H9 (cell line): Measurements from ENCODE around the gene CRLF2. TPM values are rescaled to one million over a fixed set of nuclear protein-coding genes. Genes with fewer than 3 reads are reported as not detected.
"Not testable (repeated sequence)": the region's sequence is repeated elsewhere in the genome, so short reads cannot be mapped to it uniquely, and the experiment has no call there.

ENCODE experiments used
- DNase-seq: peaks from one replicate; pipeline ENCODE4 v3.0.0-alpha.2; 2017
- H2AFZ ChIP-seq: one replicate; pipeline ENCODE4 v1.6.1; 2013; ENCODE audit warnings: mild to moderate bottlenecking, low read length, control low read depth, moderate library complexity
- H2AK5ac ChIP-seq: 2 replicates; pipeline ENCODE4 v1.6.1; 2013; ENCODE audit warnings: low read length, control low read depth, mixed read lengths; ENCODE audit not compliant: insufficient read length
- H2BK120ac ChIP-seq: one replicate; pipeline ENCODE4 v1.6.1; 2013; ENCODE audit warnings: low read depth, mild to moderate bottlenecking, low read length, control low read depth, inconsistent platforms; ENCODE audit not compliant: poor library complexity, severe bottlenecking
- H2BK12ac ChIP-seq: 2 replicates; pipeline ENCODE4 v1.6.1; 2013; ENCODE audit warnings: low read length, control low read depth, mixed read lengths, low read depth; ENCODE audit not compliant: insufficient read length
- H2BK15ac ChIP-seq: 2 replicates; pipeline ENCODE4 v1.6.1; 2013; ENCODE audit warnings: low read depth, low read length, control low read depth
- H2BK20ac ChIP-seq: one replicate; pipeline ENCODE4 v1.6.1; 2013; ENCODE audit warnings: low read depth, mild to moderate bottlenecking, low read length, control low read depth, inconsistent platforms; ENCODE audit not compliant: poor library complexity, severe bottlenecking
- H2BK5ac ChIP-seq: 2 replicates; pipeline ENCODE4 v1.6.1; 2013; ENCODE audit warnings: low read length, control low read depth, mixed read lengths; ENCODE audit not compliant: insufficient read length
- H3K14ac ChIP-seq: 2 replicates; pipeline ENCODE4 v1.6.1; 2013; ENCODE audit warnings: low read length, control low read depth; ENCODE audit not compliant: insufficient read depth
- H3K18ac ChIP-seq: 2 replicates; pipeline ENCODE4 v1.6.1; 2013; ENCODE audit warnings: low read depth, mild to moderate bottlenecking, mixed read lengths, low read length, control low read depth; ENCODE audit not compliant: insufficient read length
- H3K23ac ChIP-seq: 2 replicates; pipeline ENCODE4 v1.6.1; 2013; ENCODE audit warnings: low read length, control low read depth, mixed read lengths, low read depth; ENCODE audit not compliant: insufficient read length
- H3K23me2 ChIP-seq: 2 replicates; pipeline ENCODE4 v1.6.1; 2013; ENCODE audit warnings: low read depth, mild to moderate bottlenecking, mixed read lengths, low read length, control low read depth; ENCODE audit not compliant: insufficient read length, poor library complexity, severe bottlenecking
- H3K27ac ChIP-seq: 2 replicates; pipeline ENCODE4 v1.5.1; 2013; ENCODE audit warnings: low read length, control low read depth, mixed read lengths, low read depth; ENCODE audit not compliant: insufficient read length
- H3K27me3 ChIP-seq: 2 replicates; pipeline ENCODE4 v1.6.1; 2013; ENCODE audit warnings: low read length, control low read depth, inconsistent platforms; ENCODE audit not compliant: insufficient read depth
- H3K4ac ChIP-seq: 2 replicates; pipeline ENCODE4 v1.6.1; 2013; ENCODE audit warnings: low read depth, mild to moderate bottlenecking, control low read depth, inconsistent platforms, low read length, moderate library complexity
- H3K4me1 ChIP-seq: 2 replicates; pipeline ENCODE4 v1.6.1; 2013; ENCODE audit warnings: low read length, control low read depth, inconsistent platforms; ENCODE audit not compliant: insufficient read depth
- H3K4me2 ChIP-seq: 2 replicates; pipeline ENCODE4 v1.6.1; 2013; ENCODE audit warnings: low read length, control low read depth, mixed read lengths; ENCODE audit not compliant: insufficient read length, insufficient read depth
- H3K56ac ChIP-seq: 2 replicates; pipeline ENCODE4 v1.6.1; 2013; ENCODE audit warnings: low read depth, mild to moderate bottlenecking, mixed read lengths, low read length, control low read depth; ENCODE audit not compliant: insufficient read length
- H3K79me1 ChIP-seq: 2 replicates; pipeline ENCODE4 v1.6.1; 2013; ENCODE audit warnings: low read depth, mild to moderate bottlenecking, moderate library complexity, low read length, control low read depth, inconsistent platforms; ENCODE audit not compliant: insufficient read depth, poor library complexity, severe bottlenecking
- H3K79me2 ChIP-seq: 2 replicates; pipeline ENCODE4 v1.6.1; 2013; ENCODE audit warnings: low read length, control low read depth, inconsistent platforms; ENCODE audit not compliant: insufficient read depth
- H3K9ac ChIP-seq: 2 replicates; pipeline ENCODE4 v1.6.1; 2013; ENCODE audit warnings: low read length, control low read depth, mixed read lengths; ENCODE audit not compliant: insufficient read length; ENCODE audit errors: extremely low read depth
- H3K9me3 ChIP-seq: one replicate; pipeline ENCODE4 v1.6.1; 2013; ENCODE audit warnings: low read depth, low read length, inconsistent platforms; ENCODE audit not compliant: control insufficient read depth
- H3T11ph ChIP-seq: one replicate; pipeline ENCODE4 v1.6.1; 2013; ENCODE audit warnings: mild to moderate bottlenecking, low read length, control low read depth, inconsistent platforms
- H4K20me1 ChIP-seq: one replicate; pipeline ENCODE4 v1.6.1; 2013; ENCODE audit not compliant: control insufficient read depth, insufficient read length, insufficient read depth
- H4K5ac ChIP-seq: 2 replicates; pipeline ENCODE4 v1.6.1; 2013; ENCODE audit warnings: low read depth, mild to moderate bottlenecking, mixed read lengths, low read length, control low read depth; ENCODE audit not compliant: insufficient read length
- H4K8ac ChIP-seq: replicated peaks from 2 replicates; pipeline ENCODE4 v1.6.1; 2013; ENCODE audit warnings: low read length, control low read depth, mixed read lengths, low read depth; ENCODE audit not compliant: insufficient read length
- H4K91ac ChIP-seq: 2 replicates; pipeline ENCODE4 v1.6.1; 2013; ENCODE audit warnings: low read depth, mild to moderate bottlenecking, moderate library complexity, mixed read lengths, low read length, control low read depth; ENCODE audit not compliant: insufficient read length
- H3K27ac Mint-ChIP-seq, 3 experiments: 2 replicates in 2 of 3; 3 replicates in 1 of 3; pipeline ENCODE4 v1.8.0; 2020 to 2021; ENCODE audit warnings: mixed read lengths in 3 of 3, mild to moderate bottlenecking in 1 of 3, moderate library complexity in 1 of 3
- H3K27me3 Mint-ChIP-seq: 2 replicates; pipeline ENCODE4 v1.8.0; 2021; ENCODE audit warnings: low read depth, mild to moderate bottlenecking, moderate library complexity, mixed read lengths
- H3K36me3 Mint-ChIP-seq, 3 experiments: 2 replicates in 2 of 3; 3 replicates in 1 of 3; pipeline ENCODE4 v1.8.0; 2020 to 2021; ENCODE audit warnings: low read depth in 3 of 3, mixed read lengths in 3 of 3; ENCODE audit not compliant: insufficient read depth in 1 of 3
- H3K4me1 Mint-ChIP-seq, 2 experiments: 2 replicates each; pipeline ENCODE4 v1.8.0; 2020; ENCODE audit warnings: mixed read lengths in 2 of 2
- H3K4me3 Mint-ChIP-seq, 2 experiments: 2 replicates in 1 of 2; 3 replicates in 1 of 2; pipeline ENCODE4 v1.8.0; 2020 to 2021; ENCODE audit warnings: mild to moderate bottlenecking in 2 of 2, mixed read lengths in 2 of 2, moderate library complexity in 1 of 2
- H3K9me3 Mint-ChIP-seq, 2 experiments: 2 replicates in 1 of 2; 3 replicates in 1 of 2; pipeline ENCODE4 v1.8.0; 2020; ENCODE audit warnings: mild to moderate bottlenecking in 2 of 2, mixed read lengths in 2 of 2, moderate library complexity in 1 of 2
- CTCF ChIP-seq: fragments of 200-600 bp; sonication (generic); conservative IDR thresholded peaks from 3 replicates; pipeline ENCODE4 v1.8.0; 2021; ENCODE audit warnings: antibody characterized with exemption, mild to moderate bottlenecking
- WGBS: extraction: QIAGEN DNeasy Blood & Tissue Kit; methylation state at CpG from one replicate; pipeline ENCODE4 v1.1.7; 2013; ENCODE audit warnings: missing lambda C conversion rate, low lambda C conversion rate, mixed read lengths; ENCODE audit not compliant: insufficient read length; ENCODE audit errors: extremely low coverage; 5-methylcytosine and 5-hydroxymethylcytosine counted together
- total RNA-seq: library from RNA; stranded (reverse); gene quantifications from 2 replicates; pipeline ENCODE4 v1.2.1, GENCODE V29; 2021

Gene CRLF2
- total RNA-seq, 1 experiment from 2014 or later: not detected

- Histone ChIP-seq H2BK20ac (no peak overlapping the region), H2BK120ac (no peak overlapping the region), H2BK15ac (no peak overlapping the region), H4K8ac (no peak overlapping the region), H3K4me2 (no peak overlapping the region), H2AK5ac (no peak overlapping the region), H2BK12ac (no peak overlapping the region), H3K27me3 (no peaks in the 10 kb centered on the region), H3K79me2 (no peaks in the 10 kb centered on the region), H3K79me1 (no peaks in the 10 kb centered on the region), H3K23ac (no peak overlapping the region), H3K4ac (no peak overlapping the region), H3K4me1 (peaks cover 3% of the 10 kb centered on the region; the same call in 1 of the 2 replicates), H3K18ac (no peak overlapping the region), H3K9me3 (no peaks in the 10 kb centered on the region), H2BK5ac (no peak overlapping the region), H3T11ph (no peak overlapping the region), H3K56ac (no peak overlapping the region), H4K20me1 (no peaks in the 10 kb centered on the region), H3K27ac (no peak overlapping the region), H3K9ac (no peak overlapping the region), H4K91ac (no peak overlapping the region), H3K14ac (no peak overlapping the region), H4K5ac (no peak overlapping the region), H3K23me2 (no peaks in the 10 kb centered on the region), H2AFZ (no peak overlapping the region)
- Mint-ChIP-seq H3K27ac (peak overlapping the region in 1 of 3 experiments; percentile 27; a peak in 2 of 7 replicates), H3K36me3 (no peaks in the 10 kb centered on the region; a peak in 1 of 7 replicates), H3K4me1 (peaks cover 9 to 21% of the 10 kb centered on the region in 2 experiments), H3K27me3 (no peaks in the 10 kb centered on the region), H3K4me3 (no peak overlapping the region; a peak in 1 of 5 replicates), H3K9me3 (no peaks in the 10 kb centered on the region; a peak in 1 of 5 replicates)
- TF ChIP-seq CTCF: no peak
- no peak for DNase-seq
- WGBS: no CpG with 5 or more reads among the region's 4 CpGs
Measured at GRCh38 chrX:1182211-1182610, 30.2 kb downstream of the CRLF2 start.

- H2AFZ ChIP-seq, H3T11ph ChIP-seq, H4K91ac ChIP-seq, H4K5ac ChIP-seq, H3K79me2 ChIP-seq, H3K4me2 ChIP-seq, H3K27ac Mint-ChIP-seq, H3K9me3 ChIP-seq, H3K23ac ChIP-seq, H3K27me3 Mint-ChIP-seq, H2BK15ac ChIP-seq, H4K20me1 ChIP-seq, H3K4me3 Mint-ChIP-seq, H2BK120ac ChIP-seq, H3K9ac ChIP-seq, H3K27me3 ChIP-seq, H3K79me1 ChIP-seq, H3K27ac ChIP-seq, H3K9me3 Mint-ChIP-seq, H2AK5ac ChIP-seq, H3K4ac ChIP-seq, H2BK5ac ChIP-seq, H4K8ac ChIP-seq, H3K23me2 ChIP-seq, H3K14ac ChIP-seq, H3K4me1 ChIP-seq, H2BK20ac ChIP-seq, DNase-seq, H3K56ac ChIP-seq, H2BK12ac ChIP-seq, H3K18ac ChIP-seq, H3K36me3 Mint-ChIP-seq: not testable (repeated sequence)
- H3K4me1 Mint-ChIP-seq: peaks cover 9 to 19% of the 10 kb centered on the region in 2 experiments
- WGBS: no CpG with 5 or more reads among the region's 14 CpGs
Measured at GRCh38 chrX:1181661-1182060, 30.8 kb downstream of the CRLF2 start.
